Mesothelial cell of epicardium (in vitro differentiated cells): ENCODE data around the gene REP15. TPM values are rescaled to one million over a fixed set of nuclear protein-coding genes. Genes with fewer than 3 reads are reported as not detected.

ENCODE experiments used
- DNase-seq, 2 experiments: peaks; one replicate each; pipeline ENCODE4 v3.0.0; 2021; ENCODE audit warnings: low spot score in 2 of 2; ENCODE audit not compliant: unreplicated experiment in 2 of 2
- H3K27ac Mint-ChIP-seq: 2 replicates; pipeline ENCODE4 v1.8.0; 2021; ENCODE audit warnings: mixed read lengths
- H3K27me3 Mint-ChIP-seq: 2 replicates; pipeline ENCODE4 v1.8.0; 2021; ENCODE audit warnings: low read depth, mixed read lengths
- H3K36me3 Mint-ChIP-seq: 2 replicates; pipeline ENCODE4 v1.8.0; 2021; ENCODE audit warnings: mixed read lengths
- H3K4me1 Mint-ChIP-seq: 2 replicates; pipeline ENCODE4 v1.8.0; 2021; ENCODE audit warnings: mixed read lengths
- H3K4me3 Mint-ChIP-seq: 2 replicates; pipeline ENCODE4 v1.8.0; 2021; ENCODE audit warnings: mild to moderate bottlenecking, moderate library complexity, mixed read lengths
- H3K9me3 Mint-ChIP-seq: 2 replicates; pipeline ENCODE4 v1.8.0; 2021; ENCODE audit warnings: mixed read lengths
- total RNA-seq: library from RNA; stranded (reverse); gene quantifications from 3 replicates; pipeline ENCODE4 v1.2.1, GENCODE V29; 2021
- TF ChIP-seq, protein P1 (sequence below): fragments of 200-600 bp; sonication (generic); IDR thresholded peaks from one replicate; pipeline ENCODE4 v1.5.0; 2021; ENCODE audit warnings: antibody characterized with exemption; ENCODE audit not compliant: unreplicated experiment

REP15 gene
- total RNA-seq, 1 donor from 2014 or later: 2.4 TPM

DNA sequence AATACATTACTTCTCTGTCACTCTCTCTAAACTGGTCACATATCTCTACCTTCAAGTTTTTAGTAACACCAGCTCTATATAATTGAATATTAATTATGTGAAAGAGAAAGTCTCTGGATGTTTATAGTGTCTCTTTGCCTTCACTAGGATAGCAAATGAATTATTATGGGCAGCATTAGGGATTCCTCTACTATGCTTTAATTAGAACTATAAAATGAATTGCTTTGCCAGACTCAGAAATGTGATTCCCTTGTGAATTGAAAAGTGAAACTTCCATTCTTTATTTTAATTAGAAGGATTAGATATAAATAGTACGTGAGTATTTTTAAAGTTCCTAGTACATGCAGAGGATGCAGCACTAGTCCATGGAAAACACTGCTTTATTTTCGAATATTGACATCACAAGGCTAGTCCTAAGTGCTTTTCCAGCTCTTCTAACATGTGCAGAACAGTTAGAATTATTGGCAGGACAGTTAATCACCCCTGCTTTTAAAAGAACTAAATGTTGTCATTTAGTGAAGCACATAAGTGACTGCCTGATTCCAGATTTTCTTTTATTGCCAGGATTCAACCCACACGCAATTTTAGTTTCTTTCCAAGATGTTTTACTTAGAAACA, 23.0 kb upstream of the REP15 start:
- H3K27ac Mint-ChIP-seq: no peak overlapping the region
- no peaks in the 10 kb centered on the region for H3K27me3 Mint-ChIP-seq
- H3K4me3 Mint-ChIP-seq: no peak overlapping the region
- peaks cover 43% of the 10 kb centered on the region for H3K36me3 Mint-ChIP-seq
- no peaks in the 10 kb centered on the region for H3K9me3 Mint-ChIP-seq
- H3K4me1 Mint-ChIP-seq: no peaks in the 10 kb centered on the region
- no peak for DNase-seq
- TF ChIP-seq, protein P1, sequence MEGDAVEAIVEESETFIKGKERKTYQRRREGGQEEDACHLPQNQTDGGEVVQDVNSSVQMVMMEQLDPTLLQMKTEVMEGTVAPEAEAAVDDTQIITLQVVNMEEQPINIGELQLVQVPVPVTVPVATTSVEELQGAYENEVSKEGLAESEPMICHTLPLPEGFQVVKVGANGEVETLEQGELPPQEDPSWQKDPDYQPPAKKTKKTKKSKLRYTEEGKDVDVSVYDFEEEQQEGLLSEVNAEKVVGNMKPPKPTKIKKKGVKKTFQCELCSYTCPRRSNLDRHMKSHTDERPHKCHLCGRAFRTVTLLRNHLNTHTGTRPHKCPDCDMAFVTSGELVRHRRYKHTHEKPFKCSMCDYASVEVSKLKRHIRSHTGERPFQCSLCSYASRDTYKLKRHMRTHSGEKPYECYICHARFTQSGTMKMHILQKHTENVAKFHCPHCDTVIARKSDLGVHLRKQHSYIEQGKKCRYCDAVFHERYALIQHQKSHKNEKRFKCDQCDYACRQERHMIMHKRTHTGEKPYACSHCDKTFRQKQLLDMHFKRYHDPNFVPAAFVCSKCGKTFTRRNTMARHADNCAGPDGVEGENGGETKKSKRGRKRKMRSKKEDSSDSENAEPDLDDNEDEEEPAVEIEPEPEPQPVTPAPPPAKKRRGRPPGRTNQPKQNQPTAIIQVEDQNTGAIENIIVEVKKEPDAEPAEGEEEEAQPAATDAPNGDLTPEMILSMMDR: no peak

GRCh38 chr12:27674989-27675388, 21.3 kb upstream of the REP15 start:
- DNase-seq: no peak
- peaks cover 50% of the 10 kb centered on the region for H3K36me3 Mint-ChIP-seq
- no peak overlapping the region for H3K27ac Mint-ChIP-seq
- H3K27me3 Mint-ChIP-seq: no peaks in the 10 kb centered on the region
- H3K4me1 Mint-ChIP-seq: no peaks in the 10 kb centered on the region
- TF ChIP-seq, protein P1: no peak
- peaks cover 4% of the 10 kb centered on the region for H3K9me3 Mint-ChIP-seq
- no peak overlapping the region for H3K4me3 Mint-ChIP-seq

DNA sequence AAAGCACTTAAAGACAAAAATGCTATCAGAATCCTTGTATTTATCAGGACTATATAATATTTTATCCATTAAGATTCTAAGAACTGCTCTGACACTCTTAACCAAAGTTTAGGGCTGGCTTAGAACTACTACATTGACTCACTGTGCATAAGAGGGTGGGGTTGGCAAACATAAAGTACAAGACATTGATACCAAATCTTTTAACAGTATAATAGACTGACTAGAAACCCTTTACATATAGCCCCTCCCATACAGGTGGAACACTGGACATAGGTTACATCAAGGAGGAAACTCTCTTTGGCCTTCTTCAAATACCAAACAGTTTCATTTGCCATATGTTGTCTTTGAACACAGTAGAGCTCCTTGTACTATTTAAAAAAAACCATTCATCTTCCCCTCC, 15.6 kb upstream of the REP15 start:
- Mint-ChIP-seq H3K4me1 (no peaks in the 10 kb centered on the region), H3K27ac (no peak overlapping the region), H3K27me3 (no peaks in the 10 kb centered on the region), H3K36me3 (peaks cover 61% of the 10 kb centered on the region), H3K4me3 (no peak overlapping the region), H3K9me3 (peaks cover 7% of the 10 kb centered on the region)
- TF ChIP-seq, protein P1: no peak
- DNase-seq: no peak

DNA sequence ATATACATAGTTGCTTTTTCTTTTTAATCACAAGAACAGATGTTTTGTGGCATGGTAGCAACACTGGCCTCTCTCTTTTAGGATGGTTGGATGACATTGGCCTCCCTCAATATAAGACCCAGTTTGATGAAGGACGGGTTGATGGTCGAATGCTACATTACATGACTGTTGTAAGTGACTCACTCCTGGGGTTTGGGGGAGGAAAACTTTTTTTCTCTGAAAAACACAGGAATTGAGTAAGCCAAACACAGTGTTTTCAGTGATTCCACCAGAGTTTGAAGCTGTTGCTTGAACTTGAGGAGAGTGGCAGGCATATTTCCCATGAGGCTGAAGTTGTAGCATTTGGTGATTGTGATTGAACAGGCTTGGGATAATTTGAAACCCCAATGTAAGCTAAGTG, 13.7 kb upstream of the REP15 start:
- Mint-ChIP-seq H3K27me3 (no peaks in the 10 kb centered on the region), H3K27ac (no peak overlapping the region), H3K9me3 (peaks cover 7% of the 10 kb centered on the region), H3K4me3 (no peak overlapping the region), H3K36me3 (peaks cover 53% of the 10 kb centered on the region), H3K4me1 (no peaks in the 10 kb centered on the region)
- no peak for DNase-seq
- TF ChIP-seq, protein P1: no peak

DNA sequence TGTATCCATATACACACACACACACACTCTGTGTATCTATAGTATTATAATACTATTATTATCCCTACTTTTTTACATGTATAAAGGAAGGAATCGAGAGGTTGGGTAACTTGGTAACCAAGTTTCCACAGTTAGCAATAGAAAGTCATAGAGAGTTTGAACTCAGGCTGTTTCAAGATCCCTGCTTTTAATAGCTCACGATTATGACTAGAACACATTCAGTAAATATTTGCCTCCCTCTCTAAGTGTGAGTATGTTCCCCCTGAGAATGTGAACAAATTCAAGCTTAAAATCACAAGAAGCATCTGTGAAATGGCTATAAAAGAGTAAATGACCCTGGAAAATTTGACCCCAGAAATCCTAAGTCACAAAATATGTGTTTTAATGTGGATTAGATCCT, 11.0 kb upstream of the REP15 start:
- no peaks in the 10 kb centered on the region for H3K4me1 Mint-ChIP-seq

More for the DNA sequence above, 11.0 kb upstream of the REP15 start:
- no peak for DNase-seq
- Mint-ChIP-seq H3K36me3 (peaks cover 48% of the 10 kb centered on the region), H3K27ac (no peak overlapping the region), H3K27me3 (no peaks in the 10 kb centered on the region), H3K4me3 (no peak overlapping the region), H3K9me3 (peaks cover under 1% of the 10 kb centered on the region)
- TF ChIP-seq, protein P1: no peak
